K562 (cell line): Measurements from ENCODE around the gene KBTBD12. TPM values are rescaled to one million over a fixed set of nuclear protein-coding genes. Genes with fewer than 3 reads are reported as not detected.

ENCODE experiments used
- DMBX1 ChIP-seq: fragments of 250-450 bp; sonication (Bioruptor Pico); IDR thresholded peaks from 2 replicates; pipeline ENCODE4 v1.8.0; 2022; ENCODE audit warnings: inconsistent platforms, mild to moderate bottlenecking, moderate library complexity, borderline replicate concordance
- HIVEP1 ChIP-seq: fragments of 250-450 bp; sonication (Bioruptor Pico); IDR thresholded peaks from 2 replicates; pipeline ENCODE4 v1.4.0; 2020; ENCODE audit warnings: mild to moderate bottlenecking
- TEAD4 ChIP-seq, 2 experiments: sonication (generic) in 1 of 2; formaldehyde crosslinking in 1 of 2; IDR thresholded peaks; 2 replicates each; pipeline versions ENCODE4 v1.6.1 to v1.8.0; 2012 to 2022; ENCODE audit warnings: borderline replicate concordance in 1 of 2, inconsistent platforms in 1 of 2, low read length in 1 of 2, mild to moderate bottlenecking in 1 of 2, missing genetic modification reagents in 1 of 2
- ZC3H11A ChIP-seq: IDR thresholded peaks from 2 replicates; pipeline ENCODE4 v1.6.1; 2012; ENCODE audit warnings: low read depth, low read length, improper control_type of control experiment
- ZNF644 ChIP-seq: fragments of 200-800 bp; sonication (Bioruptor generic); IDR thresholded peaks from 2 replicates; pipeline ENCODE4 v1.6.1; 2016; ENCODE audit warnings: low read depth, missing genetic modification characterization, missing compliant biosample characterization
- polyA plus RNA-seq, 8 experiments: library from polyadenylated mRNA; depleted of rRNA in 4 of 8; stranded (reverse) in 5 of 8; unstranded in 3 of 8; fragments of >200 nt; fragmentation: Nextera tagmentation in 2 of 8; fragmentation: Illumina TruSeq in 1 of 8; extraction: Ambion mirVana in 2 of 8; extraction: Trizol in 1 of 8; gene quantifications; 2 replicates each; pipeline versions ENCODE4 v1.2.1 to v1.2.3, GENCODE V29; 2011 to 2014; ENCODE audit warnings: inconsistent platforms in 1 of 8, missing spikeins in 1 of 8
- total RNA-seq, 7 experiments: library from RNA; depleted of rRNA in 6 of 7; stranded (reverse); fragments of >200 nt in 6 of 7; fragmentation: Illumina TruSeq in 2 of 7; extraction: Trizol in 2 of 7; gene quantifications; 2 replicates each; pipeline versions ENCODE4 v1.2.1 to v1.2.3, GENCODE V29; 2011 to 2021; ENCODE audit warnings: low replicate concordance in 1 of 7
- TF ChIP-seq, protein P1 (sequence below): fragments of 250-450 bp; sonication (Bioruptor Pico); IDR thresholded peaks from 2 replicates; pipeline ENCODE4 v1.4.0; 2020; ENCODE audit warnings: mild to moderate bottlenecking, moderate library complexity

KBTBD12 gene
- total and polyA plus RNA-seq, 9 of the 15 experiments (the other 6 are each of a cell fraction or from before 2014, with no cell fraction given) = not detected

DNA sequence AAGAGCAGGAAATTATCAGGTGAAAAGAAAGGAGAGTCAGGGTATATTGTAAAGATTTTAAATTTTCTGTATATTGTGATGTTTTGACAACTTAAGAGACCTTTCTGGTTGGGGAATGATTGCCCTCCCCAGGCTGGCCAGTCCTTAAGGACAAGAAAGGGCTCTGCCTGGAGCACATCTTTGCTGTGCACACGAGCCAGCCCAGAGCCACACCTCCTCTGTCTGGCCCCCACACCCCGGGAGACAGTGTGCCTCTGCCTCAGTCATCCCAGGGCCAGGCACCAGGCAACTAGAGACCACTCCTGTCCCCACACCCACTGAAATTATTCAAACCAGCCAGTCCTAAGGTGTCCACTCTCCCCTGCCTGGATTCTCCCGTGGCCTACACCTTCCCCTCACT lies 67.1 kb downstream of the KBTBD12 start (continued):
- TF ChIP-seq TEAD4 (IDR thresholded peaks at IDR 0.05; ENCODE audit: low read length) (no peak), TEAD4 (CRISPR knock-in tag; IDR thresholded peaks at IDR 0.05; ENCODE audit: borderline replicate concordance) (no peak), HIVEP1 (CRISPR knock-in tag) (no peak), ZC3H11A (no peak), ZNF644 (tag) (no peak), DMBX1 (CRISPR knock-in tag) (no peak)
- TF ChIP-seq, protein P1, sequence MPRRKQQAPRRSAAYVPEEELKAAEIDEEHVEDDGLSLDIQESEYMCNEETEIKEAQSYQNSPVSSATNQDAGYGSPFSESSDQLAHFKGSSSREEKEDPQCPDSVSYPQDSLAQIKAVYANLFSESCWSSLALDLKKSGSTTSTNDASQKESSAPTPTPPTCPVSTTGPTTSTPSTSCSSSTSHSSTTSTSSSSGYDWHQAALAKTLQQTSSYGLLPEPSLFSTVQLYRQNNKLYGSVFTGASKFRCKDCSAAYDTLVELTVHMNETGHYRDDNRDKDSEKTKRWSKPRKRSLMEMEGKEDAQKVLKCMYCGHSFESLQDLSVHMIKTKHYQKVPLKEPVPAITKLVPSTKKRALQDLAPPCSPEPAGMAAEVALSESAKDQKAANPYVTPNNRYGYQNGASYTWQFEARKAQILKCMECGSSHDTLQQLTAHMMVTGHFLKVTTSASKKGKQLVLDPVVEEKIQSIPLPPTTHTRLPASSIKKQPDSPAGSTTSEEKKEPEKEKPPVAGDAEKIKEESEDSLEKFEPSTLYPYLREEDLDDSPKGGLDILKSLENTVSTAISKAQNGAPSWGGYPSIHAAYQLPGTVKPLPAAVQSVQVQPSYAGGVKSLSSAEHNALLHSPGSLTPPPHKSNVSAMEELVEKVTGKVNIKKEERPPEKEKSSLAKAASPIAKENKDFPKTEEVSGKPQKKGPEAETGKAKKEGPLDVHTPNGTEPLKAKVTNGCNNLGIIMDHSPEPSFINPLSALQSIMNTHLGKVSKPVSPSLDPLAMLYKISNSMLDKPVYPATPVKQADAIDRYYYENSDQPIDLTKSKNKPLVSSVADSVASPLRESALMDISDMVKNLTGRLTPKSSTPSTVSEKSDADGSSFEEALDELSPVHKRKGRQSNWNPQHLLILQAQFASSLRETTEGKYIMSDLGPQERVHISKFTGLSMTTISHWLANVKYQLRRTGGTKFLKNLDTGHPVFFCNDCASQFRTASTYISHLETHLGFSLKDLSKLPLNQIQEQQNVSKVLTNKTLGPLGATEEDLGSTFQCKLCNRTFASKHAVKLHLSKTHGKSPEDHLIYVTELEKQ (CRISPR knock-in tag) = no peak
